ENCODE data around the gene HHIP.
"Not testable (repeated sequence)": the region's sequence is repeated elsewhere in the genome, so short reads cannot be mapped to it uniquely, and the experiment has no call there.

The HHIP gene

DNA sequence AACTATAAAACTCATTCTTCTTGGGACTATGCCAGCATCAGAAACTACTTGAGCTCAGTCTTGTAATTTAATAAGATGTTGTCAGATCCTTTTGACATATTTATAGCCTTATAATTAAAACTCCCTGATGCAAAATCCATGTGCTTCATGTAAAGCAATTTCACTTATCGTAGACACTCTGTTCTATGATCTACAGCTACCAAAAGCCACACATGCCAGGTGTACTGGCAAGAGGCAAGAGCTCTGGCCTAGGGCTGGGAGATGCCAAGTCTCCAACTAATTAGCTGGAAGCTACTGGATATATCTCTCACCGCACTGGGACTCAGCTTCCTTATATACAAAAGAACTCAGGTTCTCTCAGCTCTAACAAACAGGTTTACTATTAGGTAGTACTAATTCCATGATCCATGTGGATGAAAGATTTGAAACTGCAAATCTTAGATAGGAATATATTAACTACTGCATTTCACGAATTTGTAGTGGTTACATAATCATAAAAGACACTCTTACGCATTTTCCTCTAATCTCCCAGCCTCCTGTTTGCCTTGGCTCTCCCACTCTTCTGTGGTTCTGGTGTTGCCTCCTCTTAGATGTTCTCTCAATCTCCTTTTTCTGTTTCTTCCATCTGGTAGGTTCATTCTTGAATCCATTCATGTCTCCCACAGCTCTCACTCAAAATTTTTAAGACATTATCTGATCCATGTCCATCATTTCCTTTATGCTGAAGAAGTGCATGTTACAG, 103.0 kb downstream of the HHIP start:
- DNase-seq (ENCODE audit: low read depth, low spot score), result no peak
- ChIA-PET POLR2A (no interaction called here), CTCF (no interaction called here)
- TF ChIP-seq, protein P1, sequence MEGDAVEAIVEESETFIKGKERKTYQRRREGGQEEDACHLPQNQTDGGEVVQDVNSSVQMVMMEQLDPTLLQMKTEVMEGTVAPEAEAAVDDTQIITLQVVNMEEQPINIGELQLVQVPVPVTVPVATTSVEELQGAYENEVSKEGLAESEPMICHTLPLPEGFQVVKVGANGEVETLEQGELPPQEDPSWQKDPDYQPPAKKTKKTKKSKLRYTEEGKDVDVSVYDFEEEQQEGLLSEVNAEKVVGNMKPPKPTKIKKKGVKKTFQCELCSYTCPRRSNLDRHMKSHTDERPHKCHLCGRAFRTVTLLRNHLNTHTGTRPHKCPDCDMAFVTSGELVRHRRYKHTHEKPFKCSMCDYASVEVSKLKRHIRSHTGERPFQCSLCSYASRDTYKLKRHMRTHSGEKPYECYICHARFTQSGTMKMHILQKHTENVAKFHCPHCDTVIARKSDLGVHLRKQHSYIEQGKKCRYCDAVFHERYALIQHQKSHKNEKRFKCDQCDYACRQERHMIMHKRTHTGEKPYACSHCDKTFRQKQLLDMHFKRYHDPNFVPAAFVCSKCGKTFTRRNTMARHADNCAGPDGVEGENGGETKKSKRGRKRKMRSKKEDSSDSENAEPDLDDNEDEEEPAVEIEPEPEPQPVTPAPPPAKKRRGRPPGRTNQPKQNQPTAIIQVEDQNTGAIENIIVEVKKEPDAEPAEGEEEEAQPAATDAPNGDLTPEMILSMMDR (IDR thresholded peaks at IDR 0.05; ENCODE audit: insufficient read depth, low read length, missing control alignments), result no peak
- H3K4me3 ChIP-seq (ENCODE audit: low read depth, low read length), result no peak overlapping the region

DNA sequence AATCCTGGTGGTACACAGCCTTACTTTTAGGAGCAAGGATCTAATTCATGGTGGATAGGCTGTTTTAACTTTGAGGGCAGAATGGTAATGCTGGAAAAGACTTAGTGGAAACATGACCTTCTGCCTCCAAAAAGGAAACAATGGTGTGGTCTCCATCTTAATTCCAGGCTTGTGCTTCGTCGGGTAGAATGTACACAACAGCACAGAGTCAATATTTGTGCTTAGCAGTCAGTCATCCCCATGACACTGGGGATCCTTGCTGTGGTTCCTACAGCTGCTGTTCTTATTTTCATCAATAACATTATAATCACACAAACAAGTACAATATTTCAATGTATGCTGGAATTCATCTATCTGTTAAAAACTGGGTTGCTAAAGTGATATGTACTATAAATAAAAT, 104.4 kb downstream of the HHIP start:
- no peak for DNase-seq (ENCODE audit: low read depth, low spot score)
- TF ChIP-seq, protein P1 (IDR thresholded peaks at IDR 0.05; ENCODE audit: insufficient read depth, low read length, missing control alignments), result no peak
- no peak overlapping the region for H3K4me3 ChIP-seq (ENCODE audit: low read depth, low read length)
- CTCF ChIA-PET, result no interaction called here
- POLR2A ChIA-PET, result no interaction called here

DNA sequence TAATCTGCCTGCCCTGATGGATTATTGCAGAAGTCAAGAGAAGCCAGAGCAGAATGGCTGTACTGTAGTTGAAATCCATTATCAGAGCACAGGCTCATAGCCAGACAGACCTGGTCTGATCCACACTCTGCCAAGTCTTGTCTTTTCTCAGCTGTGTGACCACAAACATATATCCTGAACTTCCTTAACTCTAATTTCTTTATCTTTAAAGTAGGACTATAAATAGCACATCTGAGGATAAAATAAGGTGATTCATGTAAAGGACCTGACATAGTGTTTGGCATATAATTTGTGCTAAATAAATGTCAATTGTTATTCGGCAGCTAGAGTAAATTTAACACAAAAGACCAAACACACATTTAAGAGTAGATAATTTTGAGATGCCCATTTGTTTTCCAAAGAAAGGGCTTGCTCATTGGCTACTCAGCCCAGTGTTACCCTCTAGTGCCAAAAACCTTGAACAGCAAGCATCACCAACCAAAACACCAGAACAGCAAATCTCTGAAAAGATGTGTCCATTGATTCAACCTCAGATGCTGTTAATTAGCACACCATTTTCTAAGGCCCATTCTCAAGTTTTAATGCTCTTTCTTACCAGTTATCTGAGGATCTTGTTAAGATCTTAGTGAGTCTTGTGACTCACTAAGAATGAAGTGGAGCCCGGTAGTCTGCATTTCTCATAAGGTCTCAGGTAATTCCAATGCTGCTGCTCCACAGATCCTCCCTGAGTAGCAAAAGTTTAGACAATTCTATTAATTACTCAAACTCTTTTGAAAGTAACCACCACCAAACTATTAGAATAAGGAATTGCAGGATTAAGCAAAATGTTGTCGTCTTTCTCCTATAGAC, 108.8 kb downstream of the HHIP start:
- ChIA-PET POLR2A (no interaction called here), CTCF (interaction anchor here (1.0 to 2.6 kb wide), 5 partner anchors 195 to 333 kb away, joined by 3 to 12 read pairs (median 4); no protein-coding TSS in a partner anchor)
- no peak overlapping the region for H3K4me3 ChIP-seq (ENCODE audit: low read depth, low read length)
- DNase-seq (ENCODE audit: low read depth, low spot score), result no peak
- TF ChIP-seq, protein P1 (IDR thresholded peaks at IDR 0.05; ENCODE audit: insufficient read depth, low read length, missing control alignments), result peak; percentile 56

DNA sequence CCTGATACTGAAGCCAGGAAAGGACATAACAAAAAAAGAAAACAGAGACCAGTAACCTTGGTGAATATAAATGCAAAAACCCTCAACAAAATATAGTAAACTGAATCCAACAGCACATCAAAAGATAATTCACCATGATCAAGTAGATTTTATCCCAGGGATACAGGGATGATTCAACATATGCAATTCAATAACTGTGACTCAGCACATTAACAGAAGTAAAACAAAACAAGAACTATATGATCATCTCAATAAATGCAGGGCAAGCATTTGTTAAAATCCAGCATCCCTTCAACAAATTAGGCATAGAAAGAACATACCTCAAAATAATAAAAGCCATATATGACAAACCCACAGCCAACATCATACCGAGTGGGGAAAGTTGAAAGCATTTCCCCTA, 112.0 kb downstream of the HHIP start:
- H3K4me3 ChIP-seq (ENCODE audit: low read depth, low read length), result no peak overlapping the region
- POLR2A ChIA-PET, result no interaction called here
- no peak for DNase-seq (ENCODE audit: low read depth, low spot score)
- TF ChIP-seq, protein P1 (IDR thresholded peaks at IDR 0.05; ENCODE audit: insufficient read depth, low read length, missing control alignments), result no peak
- CTCF ChIA-PET, result interaction anchor here (0.7 kb wide), 1 partner anchor 304 kb away, joined by 3 read pairs; no protein-coding TSS in a partner anchor

DNA sequence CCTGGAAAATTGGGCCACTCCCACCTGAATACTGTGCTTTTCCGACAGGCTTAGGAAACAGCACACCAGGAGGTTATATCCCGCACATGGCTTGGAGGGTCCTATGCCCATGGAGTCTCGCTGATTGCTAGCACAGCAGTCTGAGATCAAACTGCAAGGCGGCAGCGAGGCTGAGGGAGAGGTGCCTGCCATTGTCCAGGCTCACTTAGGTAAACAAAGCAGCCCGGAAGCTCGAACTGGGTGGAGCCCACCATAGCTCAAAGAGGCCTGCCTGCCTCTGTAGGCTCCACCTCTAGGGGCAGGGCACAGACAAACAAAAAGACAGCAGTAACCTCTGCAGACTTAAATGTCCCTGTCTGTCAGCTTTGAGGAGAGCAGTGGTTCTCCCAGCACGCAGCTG, 122.9 kb downstream of the HHIP start:
- POLR2A ChIA-PET, result not testable (repeated sequence)

DNA sequence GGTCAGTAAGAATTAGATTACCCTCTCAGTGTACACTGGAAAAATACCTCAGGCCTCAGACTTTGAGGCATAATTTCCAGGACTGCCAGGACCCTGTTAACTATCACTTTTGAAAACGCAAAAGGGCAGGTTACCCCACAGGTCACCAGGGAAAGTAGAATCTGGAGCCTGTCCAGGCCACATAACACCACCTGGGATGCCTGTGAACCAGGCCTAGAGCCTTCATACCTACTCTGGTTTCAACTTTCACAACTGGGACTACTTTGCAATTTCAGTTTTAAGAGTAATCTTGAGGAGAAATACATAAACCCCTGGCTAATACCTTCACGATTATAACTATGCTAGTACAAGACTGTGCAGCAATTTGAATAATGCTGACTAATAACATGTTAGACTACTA, 132.4 kb downstream of the HHIP start:
- TF ChIP-seq, protein P1 (IDR thresholded peaks at IDR 0.05; ENCODE audit: insufficient read depth, low read length, missing control alignments), result no peak
- POLR2A ChIA-PET, result no interaction called here
- H3K4me3 ChIP-seq (ENCODE audit: low read depth, low read length), result no peak overlapping the region
- no peak for DNase-seq (ENCODE audit: low read depth, low spot score)
- CTCF ChIA-PET, result no interaction called here

More for the DNA sequence above, 122.9 kb downstream of the HHIP start:
- H3K4me3 ChIP-seq (ENCODE audit: low read depth, low read length); DNase-seq (ENCODE audit: low read depth, low spot score); CTCF ChIA-PET: not testable (repeated sequence)

Measured in AG04449 (cell line).